Neural cell (in vitro differentiated cells): ENCODE results near the gene ENDOU. TPM values are rescaled to one million over a fixed set of nuclear protein-coding genes. Genes with fewer than 3 reads are reported as not detected.

ENCODE experiments used
- H2AFZ ChIP-seq: fragments of 200-600, 300-800 bp; sonication (generic), shearing (Covaris generic); 2 replicates; pipeline ENCODE4 v1.6.0; 2014; ENCODE audit warnings: low read depth, mild to moderate bottlenecking, antibody characterized with exemption, low read length, moderate library complexity
- H3F3A ChIP-seq: fragments of 200-600 bp; shearing (Covaris generic); 2 replicates; pipeline ENCODE4 v1.6.1; 2016; ENCODE audit warnings: mild to moderate bottlenecking, moderate library complexity, mixed read lengths, antibody characterized with exemption, low read length; ENCODE audit not compliant: insufficient read depth, poor library complexity, severe bottlenecking
- H3K27ac ChIP-seq: fragments of 200-600, 300-800 bp; sonication (generic), shearing (Covaris generic); 2 replicates; pipeline ENCODE4 v1.5.1; 2014; ENCODE audit warnings: mild to moderate bottlenecking, low read length, moderate library complexity
- H3K27me3 ChIP-seq: fragments of 300-800, 200-600 bp; sonication (generic), shearing (Covaris generic); 2 replicates; pipeline ENCODE4 v1.6.0; 2014; ENCODE audit warnings: mild to moderate bottlenecking, low read depth, low read length, moderate library complexity; ENCODE audit not compliant: insufficient read depth
- H3K36me3 ChIP-seq: fragments of 300-800, 200-600 bp; sonication (generic), shearing (Covaris generic); 2 replicates; pipeline ENCODE4 v1.5.1; 2014; ENCODE audit warnings: mild to moderate bottlenecking, antibody characterized with exemption, low read length, moderate library complexity; ENCODE audit not compliant: insufficient read depth
- H3K4me2 ChIP-seq: fragments of 300-800, 200-600 bp; sonication (generic), shearing (Covaris generic); 2 replicates; pipeline ENCODE4 v1.6.0; 2014; ENCODE audit warnings: mild to moderate bottlenecking, low read length
- H3K4me3 ChIP-seq: fragments of 300-800, 200-600 bp; sonication (generic), shearing (Covaris generic); 2 replicates; pipeline ENCODE4 v1.5.1; 2014; ENCODE audit warnings: mild to moderate bottlenecking, low read length, moderate library complexity
- H3K79me2 ChIP-seq: fragments of 200-600 bp; shearing (Covaris generic); replicated peaks from 2 replicates; pipeline ENCODE4 v1.6.0; 2014; ENCODE audit warnings: mild to moderate bottlenecking, low read length, moderate library complexity; ENCODE audit not compliant: insufficient read depth
- H3K9ac ChIP-seq: fragments of 300-800, 200-600 bp; sonication (generic), shearing (Covaris generic); 2 replicates; pipeline ENCODE4 v1.6.1; 2016; ENCODE audit warnings: mild to moderate bottlenecking, low read length, mixed read lengths
- H3K9me2 ChIP-seq: fragments of 200-600 bp; shearing (Covaris generic); 2 replicates; pipeline ENCODE4 v1.6.1; 2016; ENCODE audit warnings: mild to moderate bottlenecking, low read length, mixed read lengths; ENCODE audit not compliant: insufficient read depth
- H3K9me3 ChIP-seq: fragments of 200-600, 300-800 bp; sonication (generic), shearing (Covaris generic); 2 replicates; pipeline ENCODE4 v1.6.1; 2016; ENCODE audit warnings: mild to moderate bottlenecking, mixed run types, low read length, moderate library complexity, mixed read lengths
- H4K20me1 ChIP-seq: fragments of 200-600 bp; shearing (Covaris generic); 2 replicates; pipeline ENCODE4 v1.6.1; 2016; ENCODE audit warnings: mild to moderate bottlenecking, mixed run types; ENCODE audit not compliant: insufficient read depth
- EP300 ChIP-seq: fragments of 450-650 bp; conservative IDR thresholded peaks from 2 replicates; pipeline ENCODE4 v1.6.1; 2014; ENCODE audit warnings: antibody characterized with exemption, mild to moderate bottlenecking, moderate library complexity; ENCODE audit not compliant: poor library complexity, severe bottlenecking
- EZH2 ChIP-seq: fragments of 200-600, 300-800 bp; shearing (Covaris generic), sonication (generic); IDR thresholded peaks from 2 replicates; pipeline ENCODE4 v1.6.1; 2014; ENCODE audit warnings: antibody characterized with exemption, low read length, borderline replicate concordance, mild to moderate bottlenecking; ENCODE audit not compliant: insufficient read depth, poor library complexity, severe bottlenecking
- MXI1 ChIP-seq: fragments of 450-650 bp; conservative IDR thresholded peaks from 2 replicates; pipeline ENCODE4 v1.6.1; 2014; ENCODE audit warnings: antibody characterized with exemption, mild to moderate bottlenecking; ENCODE audit not compliant: poor library complexity, severe bottlenecking
- POLR2AphosphoS5 ChIP-seq: IDR thresholded peaks from 2 replicates; pipeline ENCODE4 v1.6.1; 2012
- RAD21 ChIP-seq: fragments of 450-650 bp; conservative IDR thresholded peaks from 2 replicates; pipeline ENCODE4 v1.6.1; 2014; ENCODE audit warnings: antibody characterized with exemption, mild to moderate bottlenecking, moderate library complexity
- SMC3 ChIP-seq: fragments of 450-650 bp; conservative IDR thresholded peaks from 2 replicates; pipeline ENCODE4 v1.6.1; 2014; ENCODE audit warnings: antibody characterized with exemption, mild to moderate bottlenecking, moderate library complexity; ENCODE audit not compliant: poor library complexity
- TAF1 ChIP-seq: IDR thresholded peaks from 2 replicates; pipeline ENCODE4 v1.6.1; 2012; ENCODE audit warnings: low read depth
- polyA plus RNA-seq: library from polyadenylated mRNA; depleted of rRNA; stranded (reverse); fragments of >200 nt; gene quantifications from 2 replicates; pipeline ENCODE4 v1.2.3, GENCODE V29; 2014
- TF ChIP-seq, protein P1 (sequence below): IDR thresholded peaks from 2 replicates; pipeline ENCODE4 v1.6.1; 2012; ENCODE audit warnings: borderline replicate concordance
- TF ChIP-seq, protein P2 (sequence below): fragments of 450-650 bp; IDR thresholded peaks from 2 replicates; pipeline ENCODE4 v1.5.1; 2014; ENCODE audit warnings: antibody characterized with exemption, mild to moderate bottlenecking, moderate library complexity; ENCODE audit not compliant: poor library complexity, severe bottlenecking

ENDOU gene
- polyA plus RNA-seq, 1 donor from 2014 or later: not detected

DNA sequence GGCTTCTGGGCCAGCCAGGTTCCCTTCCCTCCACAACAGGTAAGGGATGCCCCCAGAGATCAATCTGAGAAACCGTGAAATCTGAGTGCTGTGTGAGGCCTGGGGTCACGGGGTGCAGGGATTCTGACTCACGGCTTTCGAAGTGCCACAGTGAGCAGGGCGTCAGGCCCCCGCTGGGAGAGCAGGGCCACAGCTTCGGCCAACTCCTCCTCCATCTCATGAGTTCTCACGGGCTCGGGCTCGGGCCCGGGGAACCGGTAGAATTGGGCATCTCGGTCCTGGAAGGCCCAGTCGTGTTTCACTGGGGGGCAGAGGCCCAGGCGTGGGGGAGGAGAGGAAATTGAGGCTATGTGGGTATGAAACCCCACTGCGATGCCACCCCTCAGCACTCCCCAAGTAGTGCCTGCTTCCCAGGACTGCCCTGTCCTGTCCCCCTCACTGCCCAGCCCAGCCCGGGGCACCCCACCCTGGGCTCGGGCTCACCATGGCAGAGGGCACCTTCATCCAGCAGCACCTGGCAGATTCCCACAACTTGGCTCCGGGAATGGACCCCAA lies 25.7 kb upstream of the ENDOU start:
- no peaks in the 10 kb centered on the region for H3K9me2 ChIP-seq
- H3K27ac ChIP-seq: no peak overlapping the region
- TF ChIP-seq EZH2 (no peak), SMC3 (no peak), EP300 (no peak), MXI1 (no peak), POLR2AphosphoS5 (no peak), RAD21 (no peak), TAF1 (no peak)
- TF ChIP-seq, protein P1, sequence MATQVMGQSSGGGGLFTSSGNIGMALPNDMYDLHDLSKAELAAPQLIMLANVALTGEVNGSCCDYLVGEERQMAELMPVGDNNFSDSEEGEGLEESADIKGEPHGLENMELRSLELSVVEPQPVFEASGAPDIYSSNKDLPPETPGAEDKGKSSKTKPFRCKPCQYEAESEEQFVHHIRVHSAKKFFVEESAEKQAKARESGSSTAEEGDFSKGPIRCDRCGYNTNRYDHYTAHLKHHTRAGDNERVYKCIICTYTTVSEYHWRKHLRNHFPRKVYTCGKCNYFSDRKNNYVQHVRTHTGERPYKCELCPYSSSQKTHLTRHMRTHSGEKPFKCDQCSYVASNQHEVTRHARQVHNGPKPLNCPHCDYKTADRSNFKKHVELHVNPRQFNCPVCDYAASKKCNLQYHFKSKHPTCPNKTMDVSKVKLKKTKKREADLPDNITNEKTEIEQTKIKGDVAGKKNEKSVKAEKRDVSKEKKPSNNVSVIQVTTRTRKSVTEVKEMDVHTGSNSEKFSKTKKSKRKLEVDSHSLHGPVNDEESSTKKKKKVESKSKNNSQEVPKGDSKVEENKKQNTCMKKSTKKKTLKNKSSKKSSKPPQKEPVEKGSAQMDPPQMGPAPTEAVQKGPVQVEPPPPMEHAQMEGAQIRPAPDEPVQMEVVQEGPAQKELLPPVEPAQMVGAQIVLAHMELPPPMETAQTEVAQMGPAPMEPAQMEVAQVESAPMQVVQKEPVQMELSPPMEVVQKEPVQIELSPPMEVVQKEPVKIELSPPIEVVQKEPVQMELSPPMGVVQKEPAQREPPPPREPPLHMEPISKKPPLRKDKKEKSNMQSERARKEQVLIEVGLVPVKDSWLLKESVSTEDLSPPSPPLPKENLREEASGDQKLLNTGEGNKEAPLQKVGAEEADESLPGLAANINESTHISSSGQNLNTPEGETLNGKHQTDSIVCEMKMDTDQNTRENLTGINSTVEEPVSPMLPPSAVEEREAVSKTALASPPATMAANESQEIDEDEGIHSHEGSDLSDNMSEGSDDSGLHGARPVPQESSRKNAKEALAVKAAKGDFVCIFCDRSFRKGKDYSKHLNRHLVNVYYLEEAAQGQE: no peak
- TF ChIP-seq, protein P2, sequence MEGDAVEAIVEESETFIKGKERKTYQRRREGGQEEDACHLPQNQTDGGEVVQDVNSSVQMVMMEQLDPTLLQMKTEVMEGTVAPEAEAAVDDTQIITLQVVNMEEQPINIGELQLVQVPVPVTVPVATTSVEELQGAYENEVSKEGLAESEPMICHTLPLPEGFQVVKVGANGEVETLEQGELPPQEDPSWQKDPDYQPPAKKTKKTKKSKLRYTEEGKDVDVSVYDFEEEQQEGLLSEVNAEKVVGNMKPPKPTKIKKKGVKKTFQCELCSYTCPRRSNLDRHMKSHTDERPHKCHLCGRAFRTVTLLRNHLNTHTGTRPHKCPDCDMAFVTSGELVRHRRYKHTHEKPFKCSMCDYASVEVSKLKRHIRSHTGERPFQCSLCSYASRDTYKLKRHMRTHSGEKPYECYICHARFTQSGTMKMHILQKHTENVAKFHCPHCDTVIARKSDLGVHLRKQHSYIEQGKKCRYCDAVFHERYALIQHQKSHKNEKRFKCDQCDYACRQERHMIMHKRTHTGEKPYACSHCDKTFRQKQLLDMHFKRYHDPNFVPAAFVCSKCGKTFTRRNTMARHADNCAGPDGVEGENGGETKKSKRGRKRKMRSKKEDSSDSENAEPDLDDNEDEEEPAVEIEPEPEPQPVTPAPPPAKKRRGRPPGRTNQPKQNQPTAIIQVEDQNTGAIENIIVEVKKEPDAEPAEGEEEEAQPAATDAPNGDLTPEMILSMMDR: no peak
- H3K36me3 ChIP-seq: no peaks in the 10 kb centered on the region
- no peak overlapping the region for H3K9ac ChIP-seq
- H3K9me3 ChIP-seq: no peaks in the 10 kb centered on the region
- H3K27me3 ChIP-seq: no peaks in the 10 kb centered on the region
- no peaks in the 10 kb centered on the region for H3K79me2 ChIP-seq
- H2AFZ ChIP-seq: no peak overlapping the region
- H3F3A ChIP-seq: no peaks in the 10 kb centered on the region
- H4K20me1 ChIP-seq: no peaks in the 10 kb centered on the region
- H3K4me3 ChIP-seq: no peak overlapping the region
- H3K4me2 ChIP-seq: no peak overlapping the region

DNA sequence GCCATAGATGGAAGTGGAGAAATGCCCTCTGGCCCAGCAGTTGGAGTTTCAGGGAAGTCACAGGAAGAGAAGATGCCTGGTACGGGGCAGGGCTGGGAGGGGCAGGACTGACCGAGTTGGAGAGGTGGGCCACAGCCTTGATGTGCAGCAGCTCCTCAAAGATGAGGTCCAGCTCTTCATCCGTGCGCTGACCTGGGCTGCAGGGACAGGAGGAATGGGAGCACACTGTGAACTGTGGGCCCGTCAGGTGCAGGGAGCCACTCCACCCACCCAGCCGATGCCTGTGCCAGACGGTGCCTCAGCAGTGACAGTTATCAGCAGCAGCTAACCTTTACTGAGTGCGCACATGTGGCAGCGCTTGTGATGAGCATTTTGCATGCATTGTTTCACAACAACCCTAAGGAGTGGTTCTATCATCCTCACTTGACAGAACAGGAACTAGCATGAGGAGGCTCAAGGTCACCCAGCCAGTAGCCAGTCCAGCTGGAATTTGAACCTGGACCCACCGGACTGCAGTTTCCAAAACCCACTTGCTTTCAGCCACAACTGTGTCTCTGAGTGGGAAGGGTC lies 25.0 kb upstream of the ENDOU start:
- TF ChIP-seq EP300: no peak
- TF ChIP-seq MXI1: no peak
- TF ChIP-seq SMC3: no peak
- Histone ChIP-seq H3F3A (no peaks in the 10 kb centered on the region), H3K27ac (no peak overlapping the region)

More for the DNA sequence above, 25.0 kb upstream of the ENDOU start:
- no peak overlapping the region for H3K9ac ChIP-seq
- no peaks in the 10 kb centered on the region for H3K9me3 ChIP-seq
- no peak overlapping the region for H3K4me3 ChIP-seq
- H3K9me2 ChIP-seq: no peaks in the 10 kb centered on the region
- no peaks in the 10 kb centered on the region for H3K36me3 ChIP-seq
- H2AFZ ChIP-seq: no peak overlapping the region
- no peak overlapping the region for H3K4me2 ChIP-seq
- H4K20me1 ChIP-seq: no peaks in the 10 kb centered on the region
- H3K27me3 ChIP-seq: no peaks in the 10 kb centered on the region
- H3K79me2 ChIP-seq: no peaks in the 10 kb centered on the region
